K562 (cell line): Measurements from ENCODE around the gene PDPK1. TPM values are rescaled to one million over a fixed set of nuclear protein-coding genes. Genes with fewer than 3 reads are reported as not detected.

Source experiments
- CREB1 ChIP-seq, 2 experiments: sonication (generic) in 1 of 2; formaldehyde crosslinking in 1 of 2; IDR thresholded peaks; 2 replicates each; pipeline versions ENCODE4 v1.6.1 to v1.8.0; 2012 to 2022; ENCODE audit warnings: inconsistent platforms in 1 of 2, mild to moderate bottlenecking in 1 of 2, missing genetic modification reagents in 1 of 2, moderate library complexity in 1 of 2
- ELK1 ChIP-seq: sonication (generic); formaldehyde crosslinking; IDR thresholded peaks from 2 replicates; pipeline ENCODE4 v1.8.1; 2022; ENCODE audit warnings: missing genetic modification reagents
- ETV1 ChIP-seq: fragments of 450-650 bp; conservative IDR thresholded peaks from 2 replicates; pipeline ENCODE4 v1.6.1; 2016; ENCODE audit warnings: missing genetic modification characterization, control low read depth, low read depth, missing compliant biosample characterization
- FOXK2 ChIP-seq, 2 experiments: fragments of 450-650 bp; IDR thresholded peaks in 1 of 2; conservative IDR thresholded peaks in 1 of 2; 2 replicates each; pipeline ENCODE4 v1.6.1; 2016; ENCODE audit warnings: low read depth in 2 of 2, mild to moderate bottlenecking in 1 of 2
- GABPB1 ChIP-seq: sonication (generic); formaldehyde crosslinking; IDR thresholded peaks from 2 replicates; pipeline ENCODE4 v1.8.0; 2022; ENCODE audit warnings: mild to moderate bottlenecking, missing genetic modification reagents
- JUND ChIP-seq, 2 experiments: IDR thresholded peaks; 2 replicates in 1 of 2; 3 replicates in 1 of 2; pipeline ENCODE4 v1.6.1; 2011; ENCODE audit warnings: borderline replicate concordance in 2 of 2, low read depth in 2 of 2, low read length in 2 of 2, improper control_type of control experiment in 1 of 2, missing biosample characterization in 1 of 2, missing genetic modification characterization in 1 of 2, missing genetic modification reagents in 1 of 2
- LEF1 ChIP-seq: fragments of 450-650 bp; IDR thresholded peaks from 2 replicates; pipeline ENCODE4 v1.6.1; 2016; ENCODE audit warnings: mild to moderate bottlenecking
- OTX1 ChIP-seq: fragments of 450-650 bp; formaldehyde crosslinking; IDR thresholded peaks from 2 replicates; pipeline ENCODE4 v1.4.0; 2022; ENCODE audit warnings: mild to moderate bottlenecking
- RCOR1 ChIP-seq, 2 experiments: IDR thresholded peaks; 2 replicates each; pipeline ENCODE4 v1.6.1; 2012; ENCODE audit warnings: low read depth in 2 of 2, low read length in 2 of 2, borderline replicate concordance in 1 of 2, improper control_type of control experiment in 1 of 2
- ZBTB33 ChIP-seq: sonication (generic); formaldehyde crosslinking; IDR thresholded peaks from 2 replicates; pipeline ENCODE4 v1.8.1; 2023; ENCODE audit warnings: mild to moderate bottlenecking, missing genetic modification reagents
- ZC3H11A ChIP-seq: IDR thresholded peaks from 2 replicates; pipeline ENCODE4 v1.6.1; 2012; ENCODE audit warnings: low read depth, low read length, improper control_type of control experiment
- ZNF165 ChIP-seq: fragments of 250-450 bp; sonication (Bioruptor Pico); IDR thresholded peaks from 2 replicates; pipeline ENCODE4 v1.4.0; 2020; ENCODE audit warnings: borderline replicate concordance
- ZNF79 ChIP-seq: fragments of 250-450 bp; sonication (Bioruptor Pico); IDR thresholded peaks from 2 replicates; pipeline ENCODE4 v1.4.0; 2020; ENCODE audit warnings: low read depth, mild to moderate bottlenecking, moderate library complexity
- polyA plus RNA-seq, 8 experiments: library from polyadenylated mRNA; depleted of rRNA in 4 of 8; stranded (reverse) in 5 of 8; unstranded in 3 of 8; fragments of >200 nt; fragmentation: Nextera tagmentation in 2 of 8; fragmentation: Illumina TruSeq in 1 of 8; extraction: Ambion mirVana in 2 of 8; extraction: Trizol in 1 of 8; gene quantifications; 2 replicates each; pipeline versions ENCODE4 v1.2.1 to v1.2.3, GENCODE V29; 2011 to 2014; ENCODE audit warnings: inconsistent platforms in 1 of 8, missing spikeins in 1 of 8
- total RNA-seq, 7 experiments: library from RNA; depleted of rRNA in 6 of 7; stranded (reverse); fragments of >200 nt in 6 of 7; fragmentation: Illumina TruSeq in 2 of 7; extraction: Trizol in 2 of 7; gene quantifications; 2 replicates each; pipeline versions ENCODE4 v1.2.1 to v1.2.3, GENCODE V29; 2011 to 2021; ENCODE audit warnings: low replicate concordance in 1 of 7
- TF ChIP-seq, protein P1 (sequence below), 2 experiments: fragments of 450-650 bp in 1 of 2; sonication (generic) in 1 of 2; formaldehyde crosslinking in 1 of 2; IDR thresholded peaks; 2 replicates each; pipeline versions ENCODE4 v1.7.1 to v1.9.0; 2016 to 2022; ENCODE audit warnings: inconsistent platforms in 1 of 2, mild to moderate bottlenecking in 1 of 2, missing genetic modification reagents in 1 of 2

Gene PDPK1
- total and polyA plus RNA-seq, 9 of the 15 experiments (the other 6 are each of a cell fraction or from before 2014, with no cell fraction given) = 4.0 to 37.2 (median 18.7) TPM

DNA sequence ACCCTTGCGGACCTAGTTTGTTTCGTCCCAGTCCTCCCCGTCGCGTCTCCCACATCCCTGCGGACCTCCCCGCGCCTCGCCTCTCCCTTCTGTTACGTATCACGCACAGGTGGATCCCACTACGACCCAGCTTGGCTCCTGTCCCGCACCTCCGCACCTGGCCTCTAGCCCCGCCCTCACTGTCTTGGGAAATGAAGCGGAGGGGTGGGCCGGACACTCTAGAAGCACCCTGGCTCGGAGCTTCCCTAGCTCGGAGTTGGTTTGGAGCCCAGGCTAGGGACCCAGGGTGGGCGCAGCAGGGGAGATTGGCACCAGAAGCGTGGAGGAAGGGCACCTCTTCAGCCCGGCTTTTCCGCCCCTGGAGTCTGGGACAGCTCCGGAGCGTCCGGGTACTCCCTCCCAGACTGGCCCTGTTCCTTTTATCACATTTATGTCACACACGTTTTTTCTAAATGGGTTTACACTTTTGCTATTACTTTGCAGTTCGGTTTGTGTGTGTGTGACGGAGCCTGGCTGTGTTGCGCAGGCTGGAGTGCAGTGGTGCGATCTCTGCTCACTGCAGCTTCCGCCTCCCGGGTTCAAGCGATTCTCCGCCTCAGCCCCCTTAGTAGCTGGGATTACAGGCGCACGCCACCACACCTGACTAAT, 5.2 kb upstream of the PDPK1 start (continued):
- TF ChIP-seq ZBTB33 (CRISPR knock-in tag) (no peak), FOXK2 (conservative IDR thresholded peaks at IDR 0.05 in 1 of 2, IDR thresholded peaks at IDR 0.05 in 1 of 2; ENCODE audit: low read depth in 2 of 2) (no peak), RCOR1 (IDR thresholded peaks at IDR 0.05; ENCODE audit: borderline replicate concordance in 1 of 2, low read depth in 2 of 2, low read length in 2 of 2) (no peak), OTX1 (CRISPR knock-in tag) (no peak), ZNF165 (CRISPR knock-in tag) (no peak), GABPB1 (peak; percentile 63; the same call in 1 of the 2 replicates), ELK1 (CRISPR knock-in tag) (no peak), ZC3H11A (no peak), CREB1 (IDR thresholded peaks at IDR 0.05) (no peak), CREB1 (CRISPR knock-in tag; IDR thresholded peaks at IDR 0.05) (peak; percentile 49; the same call in 1 of the 2 replicates), ETV1 (tag) (no peak), JUND (IDR thresholded peaks at IDR 0.05; ENCODE audit: borderline replicate concordance, low read depth, low read length) (no peak), JUND (tag; IDR thresholded peaks at IDR 0.05; ENCODE audit: borderline replicate concordance, low read depth, low read length) (no peak), ZNF79 (no peak), LEF1 (no peak)
- TF ChIP-seq, protein P1, sequence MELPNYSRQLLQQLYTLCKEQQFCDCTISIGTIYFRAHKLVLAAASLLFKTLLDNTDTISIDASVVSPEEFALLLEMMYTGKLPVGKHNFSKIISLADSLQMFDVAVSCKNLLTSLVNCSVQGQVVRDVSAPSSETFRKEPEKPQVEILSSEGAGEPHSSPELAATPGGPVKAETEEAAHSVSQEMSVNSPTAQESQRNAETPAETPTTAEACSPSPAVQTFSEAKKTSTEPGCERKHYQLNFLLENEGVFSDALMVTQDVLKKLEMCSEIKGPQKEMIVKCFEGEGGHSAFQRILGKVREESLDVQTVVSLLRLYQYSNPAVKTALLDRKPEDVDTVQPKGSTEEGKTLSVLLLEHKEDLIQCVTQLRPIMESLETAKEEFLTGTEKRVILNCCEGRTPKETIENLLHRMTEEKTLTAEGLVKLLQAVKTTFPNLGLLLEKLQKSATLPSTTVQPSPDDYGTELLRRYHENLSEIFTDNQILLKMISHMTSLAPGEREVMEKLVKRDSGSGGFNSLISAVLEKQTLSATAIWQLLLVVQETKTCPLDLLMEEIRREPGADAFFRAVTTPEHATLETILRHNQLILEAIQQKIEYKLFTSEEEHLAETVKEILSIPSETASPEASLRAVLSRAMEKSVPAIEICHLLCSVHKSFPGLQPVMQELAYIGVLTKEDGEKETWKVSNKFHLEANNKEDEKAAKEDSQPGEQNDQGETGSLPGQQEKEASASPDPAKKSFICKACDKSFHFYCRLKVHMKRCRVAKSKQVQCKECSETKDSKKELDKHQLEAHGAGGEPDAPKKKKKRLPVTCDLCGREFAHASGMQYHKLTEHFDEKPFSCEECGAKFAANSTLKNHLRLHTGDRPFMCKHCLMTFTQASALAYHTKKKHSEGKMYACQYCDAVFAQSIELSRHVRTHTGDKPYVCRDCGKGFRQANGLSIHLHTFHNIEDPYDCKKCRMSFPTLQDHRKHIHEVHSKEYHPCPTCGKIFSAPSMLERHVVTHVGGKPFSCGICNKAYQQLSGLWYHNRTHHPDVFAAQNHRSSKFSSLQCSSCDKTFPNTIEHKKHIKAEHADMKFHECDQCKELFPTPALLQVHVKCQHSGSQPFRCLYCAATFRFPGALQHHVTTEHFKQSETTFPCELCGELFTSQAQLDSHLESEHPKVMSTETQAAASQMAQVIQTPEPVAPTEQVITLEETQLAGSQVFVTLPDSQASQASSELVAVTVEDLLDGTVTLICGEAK (IDR thresholded peaks at IDR 0.05) = peak; percentile 37
- TF ChIP-seq, protein P1 (CRISPR knock-in tag; IDR thresholded peaks at IDR 0.05) = no peak
